Endothelial cell of umbilical vein (primary cell): Measurements from ENCODE around the gene RPL11. TPM values are rescaled to one million over a fixed set of nuclear protein-coding genes. Genes with fewer than 3 reads are reported as not detected.

ENCODE experiments used
- BruUV-seq: library from RNA; stranded (reverse); fragments of 400-500 nt; replicated peaks from 2 replicates; lab custom pipeline; 2021; lab: Mats Ljungman, UMichigan
- CTCF ChIA-PET: fragments of 300-600, 350-600 bp; sonication (Branson Sonifier 250); formaldehyde crosslinking; loops from one replicate; lab custom pipeline; 2021; ENCODE audit warnings: antibody characterized with exemption, inconsistent platforms; lab: Charles Lee
- POLR2A ChIA-PET: fragments of 300-600, 350-600 bp; sonication (Branson Sonifier 250); formaldehyde crosslinking; loops from one replicate; lab custom pipeline; 2021; ENCODE audit warnings: antibody characterized with exemption, inconsistent platforms; lab: Charles Lee
- DNase-seq: peaks from one replicate; pipeline ENCODE4 v3.0.0-alpha.2; 2011; ENCODE audit warnings: low read depth, low spot score
- FAIRE-seq: peaks from 2 replicates; lab custom pipeline; 2011; peaks lifted over from hg19 to GRCh38; lab: Jason Lieb, UNC
- H2AFZ ChIP-seq: 2 replicates; pipeline ENCODE4 v1.6.0; 2012; ENCODE audit warnings: low read depth, low read length, control low read depth, inconsistent platforms
- H3K27ac ChIP-seq: 2 replicates; pipeline ENCODE4 v1.5.1; 2011; ENCODE audit warnings: low read depth, mild to moderate bottlenecking, control low read depth, low read length, moderate library complexity; ENCODE audit not compliant: insufficient read depth
- H3K27me3 ChIP-seq, 2 experiments: 2 replicates each; pipeline versions ENCODE4 v1.6.0 to v1.6.1; 2011; ENCODE audit warnings: low read length in 2 of 2, mixed read lengths in 1 of 2; ENCODE audit not compliant: control insufficient read depth in 2 of 2, insufficient read depth in 2 of 2
- H3K36me3 ChIP-seq, 2 experiments: 2 replicates in 1 of 2; 3 replicates in 1 of 2; pipeline ENCODE4 v1.5.1; 2011; ENCODE audit warnings: low read length in 2 of 2, mild to moderate bottlenecking in 1 of 2, moderate library complexity in 1 of 2; ENCODE audit not compliant: control insufficient read depth in 2 of 2, insufficient read depth in 2 of 2; ENCODE audit errors: extremely low read depth in 1 of 2
- H3K4me1 ChIP-seq: 3 replicates; pipeline ENCODE4 v1.5.1; 2011; ENCODE audit warnings: mild to moderate bottlenecking, low read length; ENCODE audit not compliant: control insufficient read depth, insufficient read depth; ENCODE audit errors: extremely low read depth
- H3K4me2 ChIP-seq: 2 replicates; pipeline ENCODE4 v1.6.1; 2011; ENCODE audit warnings: low read length, control low read depth, mixed read lengths; ENCODE audit not compliant: insufficient read depth
- H3K4me3 ChIP-seq, 3 experiments: fragments of 200-600 bp in 1 of 3; sonication (generic), shearing (Covaris generic) in 1 of 3; replicated peaks in 1 of 3; 2 replicates each; pipeline ENCODE4 v1.5.1; 2011 to 2016; ENCODE audit warnings: control low read depth in 3 of 3, low read length in 3 of 3, mild to moderate bottlenecking in 2 of 3, inconsistent platforms in 1 of 3, low read depth in 1 of 3, moderate library complexity in 1 of 3; ENCODE audit not compliant: insufficient read depth in 1 of 3
- H3K79me2 ChIP-seq: 2 replicates; pipeline ENCODE4 v1.6.0; 2012; ENCODE audit warnings: low read length, inconsistent platforms; ENCODE audit not compliant: control insufficient read depth, insufficient read depth
- H3K9ac ChIP-seq: replicated peaks from 2 replicates; pipeline ENCODE3; 2011; ENCODE audit warnings: low read length, control low read depth; ENCODE audit not compliant: insufficient read depth; ENCODE audit errors: extremely low read depth
- H3K9me1 ChIP-seq: replicated peaks from 3 replicates; pipeline ENCODE4 v1.6.0; 2011; ENCODE audit warnings: mild to moderate bottlenecking, low read length; ENCODE audit not compliant: control insufficient read depth, insufficient read depth; ENCODE audit errors: extremely low read depth
- H3K9me3 ChIP-seq: replicated peaks from 2 replicates; pipeline ENCODE4 v1.5.1; 2012; ENCODE audit warnings: low read length, inconsistent platforms; ENCODE audit not compliant: control insufficient read depth, insufficient read depth
- H4K20me1 ChIP-seq: replicated peaks from 2 replicates; pipeline ENCODE3; 2011; ENCODE audit warnings: mild to moderate bottlenecking, low read length; ENCODE audit not compliant: control insufficient read depth, insufficient read depth; ENCODE audit errors: extremely low read depth
- EZH2 ChIP-seq: IDR thresholded peaks from 2 replicates; pipeline ENCODE4 v1.6.1; 2012; ENCODE audit warnings: borderline replicate concordance, low read depth, mild to moderate bottlenecking, moderate library complexity, low read length, inconsistent platforms; ENCODE audit not compliant: severe bottlenecking
- FOS ChIP-seq: IDR thresholded peaks from 2 replicates; pipeline ENCODE4 v1.6.1; 2011; ENCODE audit warnings: mild to moderate bottlenecking, low read length, moderate library complexity, borderline replicate concordance; ENCODE audit not compliant: insufficient read depth
- GATA2 ChIP-seq: IDR thresholded peaks from 2 replicates; pipeline ENCODE4 v1.7.0; 2011; ENCODE audit warnings: low read depth, mild to moderate bottlenecking, moderate library complexity, mixed read lengths, low read length; ENCODE audit not compliant: insufficient read length, insufficient read depth
- JUN ChIP-seq: IDR thresholded peaks from 2 replicates; pipeline ENCODE4 v1.6.1; 2011; ENCODE audit warnings: borderline replicate concordance, low read depth; ENCODE audit not compliant: insufficient read length, insufficient read depth
- MYC ChIP-seq: IDR thresholded peaks from one replicate; pipeline ENCODE4 v1.6.1; 2011; ENCODE audit warnings: mild to moderate bottlenecking, low read depth, low read length
- POLR2A ChIP-seq: IDR thresholded peaks from 2 replicates; pipeline ENCODE4 v1.6.1; 2012; ENCODE audit warnings: low read depth, mild to moderate bottlenecking, control low read depth, low read length
- POLR2AphosphoS5 ChIP-seq: IDR thresholded peaks from 2 replicates; pipeline ENCODE4 v1.6.1; 2012; ENCODE audit warnings: low read depth, mild to moderate bottlenecking, control low read depth, low read length, moderate library complexity; ENCODE audit not compliant: insufficient read depth
- dilution Hi-C: fragments of 300-500 bp; cut with MboI; formaldehyde crosslinking; loops from one replicate; pipeline ENCODE4 v1.15.0; 2019; ENCODE audit warnings: low sequenced_read_pairs; ENCODE audit not compliant: extremely low pct_ligation_motif_present
- intact Hi-C: fragments of 100-400 bp; cut with micrococcal nuclease; formaldehyde crosslinking; loops from one replicate; pipeline ENCODE4 v1.10.0; 2022
- polyA plus RNA-seq, 4 experiments: library from polyadenylated mRNA; depleted of rRNA in 3 of 4; stranded (reverse) in 3 of 4; unstranded in 1 of 4; fragments of >200 nt; gene quantifications; 2 replicates each; pipeline versions ENCODE4 v1.2.1 to v1.2.3, GENCODE V29; 2011 to 2012; ENCODE audit warnings: missing spikeins in 1 of 4
- total RNA-seq: library from RNA; stranded (reverse); gene quantifications from 2 replicates; pipeline ENCODE4 v1.2.3, GENCODE V29; 2021
- TF ChIP-seq, protein P1 (sequence below): IDR thresholded peaks from 2 replicates; pipeline ENCODE4 v1.6.1; 2011; ENCODE audit not compliant: insufficient read depth, insufficient read length
- TF ChIP-seq, protein P2 (sequence below), 2 donors: IDR thresholded peaks; 1 replicate in 1 of 2; 2 replicates in 1 of 2; pipeline ENCODE4 v1.5.1; 2011; ENCODE audit warnings: low read length in 2 of 2, mild to moderate bottlenecking in 2 of 2, moderate library complexity in 2 of 2, control low read depth in 1 of 2, inconsistent platforms in 1 of 2, low read depth in 1 of 2; ENCODE audit not compliant: insufficient read depth in 1 of 2; ENCODE audit errors: extremely low read depth in 1 of 2

The RPL11 gene
- total and polyA plus RNA-seq, 2 donors (not counting 3 experiments of a cell fraction or from before 2014, with no cell fraction given), result 861 to 1,084 TPM

- dilution Hi-C loops, result no loop called here
- TF ChIP-seq GATA2 (no peak), POLR2A (no peak), JUN (no peak), EZH2 (no peak), FOS (no peak), MYC (no peak), POLR2AphosphoS5 (no peak)
- TF ChIP-seq, protein P1, sequence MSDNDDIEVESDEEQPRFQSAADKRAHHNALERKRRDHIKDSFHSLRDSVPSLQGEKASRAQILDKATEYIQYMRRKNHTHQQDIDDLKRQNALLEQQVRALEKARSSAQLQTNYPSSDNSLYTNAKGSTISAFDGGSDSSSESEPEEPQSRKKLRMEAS, result no peak
- TF ChIP-seq, protein P2, sequence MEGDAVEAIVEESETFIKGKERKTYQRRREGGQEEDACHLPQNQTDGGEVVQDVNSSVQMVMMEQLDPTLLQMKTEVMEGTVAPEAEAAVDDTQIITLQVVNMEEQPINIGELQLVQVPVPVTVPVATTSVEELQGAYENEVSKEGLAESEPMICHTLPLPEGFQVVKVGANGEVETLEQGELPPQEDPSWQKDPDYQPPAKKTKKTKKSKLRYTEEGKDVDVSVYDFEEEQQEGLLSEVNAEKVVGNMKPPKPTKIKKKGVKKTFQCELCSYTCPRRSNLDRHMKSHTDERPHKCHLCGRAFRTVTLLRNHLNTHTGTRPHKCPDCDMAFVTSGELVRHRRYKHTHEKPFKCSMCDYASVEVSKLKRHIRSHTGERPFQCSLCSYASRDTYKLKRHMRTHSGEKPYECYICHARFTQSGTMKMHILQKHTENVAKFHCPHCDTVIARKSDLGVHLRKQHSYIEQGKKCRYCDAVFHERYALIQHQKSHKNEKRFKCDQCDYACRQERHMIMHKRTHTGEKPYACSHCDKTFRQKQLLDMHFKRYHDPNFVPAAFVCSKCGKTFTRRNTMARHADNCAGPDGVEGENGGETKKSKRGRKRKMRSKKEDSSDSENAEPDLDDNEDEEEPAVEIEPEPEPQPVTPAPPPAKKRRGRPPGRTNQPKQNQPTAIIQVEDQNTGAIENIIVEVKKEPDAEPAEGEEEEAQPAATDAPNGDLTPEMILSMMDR (IDR thresholded peaks at IDR 0.05; ENCODE audit: extremely low read depth in 1 of 2, insufficient read depth in 1 of 2, low read depth in 1 of 2, low read length in 2 of 2), result no peak
- no peak overlapping the region for H2AFZ ChIP-seq
- POLR2A ChIA-PET, result interaction anchor here (0.6 to 0.7 kb wide), 2 partner anchors 12 to 45 kb away, joined by 3 to 4 read pairs; no protein-coding TSS in a partner anchor
- no TSS peak for BruUV-seq
- H3K4me2 ChIP-seq, result no peak overlapping the region
- H3K9me3 ChIP-seq, result no peaks in the 10 kb centered on the region
- CTCF ChIA-PET, result interaction anchor here (1.1 kb wide), 1 partner anchor 194 kb away, joined by 3 read pairs; no protein-coding TSS in a partner anchor
- no peaks in the 10 kb centered on the region for H3K36me3 ChIP-seq
- H3K27ac ChIP-seq, result no peak overlapping the region
- no peak overlapping the region for H3K4me3 ChIP-seq
- no peak overlapping the region for H3K9ac ChIP-seq
- no peak for FAIRE-seq
- H3K27me3 ChIP-seq, result no peaks in the 10 kb centered on the region
- no peak for DNase-seq
- no peaks in the 10 kb centered on the region for H4K20me1 ChIP-seq
- H3K79me2 ChIP-seq, result peaks cover 45% of the 10 kb centered on the region
- no peaks in the 10 kb centered on the region for H3K4me1 ChIP-seq
- H3K9me1 ChIP-seq, result no peaks in the 10 kb centered on the region
- intact Hi-C loops, result no loop called here
Measured at GRCh38 chr1:23722652-23723051, 31.0 kb downstream of the RPL11 start.
